K562 (cell line): Measurements from ENCODE around the gene PPP1R12B. TPM values are rescaled to one million over a fixed set of nuclear protein-coding genes. Genes with fewer than 3 reads are reported as not detected.

Experiments
- ATF7 ChIP-seq: fragments of 450-650 bp; IDR thresholded peaks from 2 replicates; pipeline ENCODE4 v1.7.1; 2014; ENCODE audit warnings: mild to moderate bottlenecking, moderate library complexity
- CBFA2T3 ChIP-seq: fragments of 450-650 bp; IDR thresholded peaks from 2 replicates; pipeline ENCODE4 v1.6.1; 2017
- CBX3 ChIP-seq, 2 experiments: IDR thresholded peaks; 1 replicate in 1 of 2; 2 replicates in 1 of 2; pipeline ENCODE4 v1.6.1; 2012; ENCODE audit warnings: inconsistent platforms in 2 of 2, low read length in 2 of 2, borderline replicate concordance in 1 of 2, control low read depth in 1 of 2
- DMBX1 ChIP-seq: fragments of 250-450 bp; sonication (Bioruptor Pico); IDR thresholded peaks from 2 replicates; pipeline ENCODE4 v1.8.0; 2022; ENCODE audit warnings: inconsistent platforms, mild to moderate bottlenecking, moderate library complexity, borderline replicate concordance
- FOSL1 ChIP-seq: fragments of 200-800 bp; sonication (Bioruptor generic); conservative IDR thresholded peaks from 2 replicates; pipeline ENCODE4 v1.6.1; 2016; ENCODE audit warnings: missing genetic modification characterization, missing compliant biosample characterization
- FOXM1 ChIP-seq, 2 experiments: fragments of 450-650 bp in 1 of 2; sonication (generic) in 1 of 2; formaldehyde crosslinking in 1 of 2; IDR thresholded peaks; 2 replicates each; pipeline versions ENCODE4 v1.6.1 to v1.9.0; 2017 to 2022; ENCODE audit warnings: low read depth in 2 of 2, mild to moderate bottlenecking in 2 of 2, missing genetic modification reagents in 1 of 2, moderate library complexity in 1 of 2
- GATA2 ChIP-seq: sonication (generic); formaldehyde crosslinking; IDR thresholded peaks from 2 replicates; pipeline ENCODE4 v1.4.0; 2020; ENCODE audit warnings: mild to moderate bottlenecking, missing genetic modification reagents
- GATAD2B ChIP-seq: fragments of 450-650 bp; IDR thresholded peaks from 2 replicates; pipeline ENCODE4 v1.6.1; 2017; ENCODE audit warnings: mild to moderate bottlenecking, borderline replicate concordance
- HDAC2 ChIP-seq: fragments of 450-650 bp; IDR thresholded peaks from 2 replicates; pipeline ENCODE4 v1.6.1; 2016; ENCODE audit warnings: mild to moderate bottlenecking
- JUN ChIP-seq, 2 experiments: sonication (generic) in 1 of 2; formaldehyde crosslinking in 1 of 2; IDR thresholded peaks; 2 replicates each; pipeline versions ENCODE4 v1.6.1 to v1.8.0; 2012 to 2022; ENCODE audit warnings: borderline replicate concordance in 2 of 2, mild to moderate bottlenecking in 2 of 2, improper control_type of control experiment in 1 of 2, low read depth in 1 of 2, low read length in 1 of 2, missing genetic modification reagents in 1 of 2
- PYGO2 ChIP-seq: fragments of 450-650 bp; IDR thresholded peaks from 2 replicates; pipeline ENCODE4 v1.6.1; 2016; ENCODE audit warnings: mild to moderate bottlenecking, missing genetic modification characterization, moderate library complexity, missing compliant biosample characterization
- RAD51 ChIP-seq: fragments of 450-650 bp; IDR thresholded peaks from 2 replicates; pipeline ENCODE4 v1.7.1; 2016; ENCODE audit warnings: low read depth, mild to moderate bottlenecking, borderline replicate concordance
- RBM22 ChIP-seq: fragments of 200-400 bp; formaldehyde crosslinking; IDR thresholded peaks from 2 replicates; pipeline ENCODE4 v1.6.1; 2018; ENCODE audit warnings: low read length, low read depth; ENCODE audit not compliant: poor library complexity, severe bottlenecking
- SMAD1 ChIP-seq: fragments of 150-350 bp; IDR thresholded peaks from 2 replicates; pipeline ENCODE4 v1.6.1; 2014; ENCODE audit warnings: low read length, low read depth; ENCODE audit not compliant: partially characterized antibody
- SMARCE1 ChIP-seq: fragments of 450-650 bp; IDR thresholded peaks from 2 replicates; pipeline ENCODE4 v1.7.1; 2016; ENCODE audit warnings: mild to moderate bottlenecking
- SMC3 ChIP-seq: conservative IDR thresholded peaks from 2 replicates; pipeline ENCODE4 v1.6.1; 2011; ENCODE audit warnings: low read depth, low read length, improper control_type of control experiment; ENCODE audit not compliant: insufficient read depth
- SP1 ChIP-seq: sonication (generic); formaldehyde crosslinking; IDR thresholded peaks from 2 replicates; pipeline ENCODE4 v1.8.1; 2022; ENCODE audit warnings: mild to moderate bottlenecking, missing genetic modification reagents
- ZNF507 ChIP-seq: conservative IDR thresholded peaks from 2 replicates; pipeline ENCODE4 v1.6.1; 2017; ENCODE audit warnings: missing genetic modification characterization, missing compliant biosample characterization
- ZNF75A ChIP-seq: fragments of 450-650 bp; formaldehyde crosslinking; IDR thresholded peaks from 2 replicates; pipeline ENCODE4 v1.4.0; 2020; ENCODE audit warnings: mild to moderate bottlenecking
- polyA plus RNA-seq, 8 experiments: library from polyadenylated mRNA; depleted of rRNA in 4 of 8; stranded (reverse) in 5 of 8; unstranded in 3 of 8; fragments of >200 nt; fragmentation: Nextera tagmentation in 2 of 8; fragmentation: Illumina TruSeq in 1 of 8; extraction: Ambion mirVana in 2 of 8; extraction: Trizol in 1 of 8; gene quantifications; 2 replicates each; pipeline versions ENCODE4 v1.2.1 to v1.2.3, GENCODE V29; 2011 to 2014; ENCODE audit warnings: inconsistent platforms in 1 of 8, missing spikeins in 1 of 8
- total RNA-seq, 7 experiments: library from RNA; depleted of rRNA in 6 of 7; stranded (reverse); fragments of >200 nt in 6 of 7; fragmentation: Illumina TruSeq in 2 of 7; extraction: Trizol in 2 of 7; gene quantifications; 2 replicates each; pipeline versions ENCODE4 v1.2.1 to v1.2.3, GENCODE V29; 2011 to 2021; ENCODE audit warnings: low replicate concordance in 1 of 7
- TF ChIP-seq, protein P1 (sequence below): sonication (generic); formaldehyde crosslinking; IDR thresholded peaks from 2 replicates; pipeline ENCODE4 v1.8.0; 2022; ENCODE audit warnings: mild to moderate bottlenecking, missing genetic modification reagents
- TF ChIP-seq, protein P2 (sequence below): fragments of 250-450 bp; sonication (Bioruptor Pico); IDR thresholded peaks from 2 replicates; pipeline ENCODE4 v1.4.0; 2020; ENCODE audit warnings: borderline replicate concordance

PPP1R12B gene
- total and polyA plus RNA-seq, 9 of the 15 experiments (the other 6 are each of a cell fraction or from before 2014, with no cell fraction given) = 0.73 to 16.9 (median 13.6) TPM

DNA sequence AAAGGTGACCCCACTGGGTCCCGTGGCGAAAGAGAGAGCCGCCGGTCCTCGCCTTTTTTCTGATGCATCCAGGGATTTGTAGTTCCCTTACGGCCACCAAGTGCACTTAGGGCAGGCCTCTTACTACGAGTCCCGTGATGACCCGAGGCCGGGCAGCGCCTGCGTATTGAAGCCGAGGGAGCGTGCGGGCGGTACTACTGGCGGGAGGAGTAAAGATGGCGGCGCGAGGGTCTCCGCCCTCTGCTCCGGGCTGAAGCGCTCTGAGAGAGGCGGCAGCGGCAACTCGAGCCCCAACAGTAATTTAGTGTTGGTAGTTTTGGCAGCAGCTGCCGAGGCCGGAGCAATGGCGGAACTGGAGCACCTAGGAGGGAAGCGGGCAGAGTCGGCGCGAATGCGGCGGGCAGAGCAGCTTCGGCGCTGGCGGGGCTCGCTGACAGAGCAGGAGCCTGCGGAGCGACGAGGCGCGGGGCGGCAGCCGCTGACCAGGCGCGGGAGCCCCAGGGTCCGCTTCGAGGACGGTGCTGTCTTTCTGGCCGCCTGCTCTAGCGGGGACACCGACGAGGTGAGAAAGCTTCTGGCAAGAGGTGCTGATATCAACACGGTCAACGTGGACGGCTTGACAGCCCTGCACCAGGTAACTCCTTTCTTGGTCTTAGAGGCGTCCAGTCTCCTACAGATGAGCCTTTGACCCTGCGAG lies at the start of gene PPP1R12B (continued):
- TF ChIP-seq, protein P1, sequence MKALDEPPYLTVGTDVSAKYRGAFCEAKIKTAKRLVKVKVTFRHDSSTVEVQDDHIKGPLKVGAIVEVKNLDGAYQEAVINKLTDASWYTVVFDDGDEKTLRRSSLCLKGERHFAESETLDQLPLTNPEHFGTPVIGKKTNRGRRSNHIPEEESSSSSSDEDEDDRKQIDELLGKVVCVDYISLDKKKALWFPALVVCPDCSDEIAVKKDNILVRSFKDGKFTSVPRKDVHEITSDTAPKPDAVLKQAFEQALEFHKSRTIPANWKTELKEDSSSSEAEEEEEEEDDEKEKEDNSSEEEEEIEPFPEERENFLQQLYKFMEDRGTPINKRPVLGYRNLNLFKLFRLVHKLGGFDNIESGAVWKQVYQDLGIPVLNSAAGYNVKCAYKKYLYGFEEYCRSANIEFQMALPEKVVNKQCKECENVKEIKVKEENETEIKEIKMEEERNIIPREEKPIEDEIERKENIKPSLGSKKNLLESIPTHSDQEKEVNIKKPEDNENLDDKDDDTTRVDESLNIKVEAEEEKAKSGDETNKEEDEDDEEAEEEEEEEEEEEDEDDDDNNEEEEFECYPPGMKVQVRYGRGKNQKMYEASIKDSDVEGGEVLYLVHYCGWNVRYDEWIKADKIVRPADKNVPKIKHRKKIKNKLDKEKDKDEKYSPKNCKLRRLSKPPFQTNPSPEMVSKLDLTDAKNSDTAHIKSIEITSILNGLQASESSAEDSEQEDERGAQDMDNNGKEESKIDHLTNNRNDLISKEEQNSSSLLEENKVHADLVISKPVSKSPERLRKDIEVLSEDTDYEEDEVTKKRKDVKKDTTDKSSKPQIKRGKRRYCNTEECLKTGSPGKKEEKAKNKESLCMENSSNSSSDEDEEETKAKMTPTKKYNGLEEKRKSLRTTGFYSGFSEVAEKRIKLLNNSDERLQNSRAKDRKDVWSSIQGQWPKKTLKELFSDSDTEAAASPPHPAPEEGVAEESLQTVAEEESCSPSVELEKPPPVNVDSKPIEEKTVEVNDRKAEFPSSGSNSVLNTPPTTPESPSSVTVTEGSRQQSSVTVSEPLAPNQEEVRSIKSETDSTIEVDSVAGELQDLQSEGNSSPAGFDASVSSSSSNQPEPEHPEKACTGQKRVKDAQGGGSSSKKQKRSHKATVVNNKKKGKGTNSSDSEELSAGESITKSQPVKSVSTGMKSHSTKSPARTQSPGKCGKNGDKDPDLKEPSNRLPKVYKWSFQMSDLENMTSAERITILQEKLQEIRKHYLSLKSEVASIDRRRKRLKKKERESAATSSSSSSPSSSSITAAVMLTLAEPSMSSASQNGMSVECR = peak; percentile 87
- TF ChIP-seq PYGO2 (no peak), SMC3 (no peak), SMAD1 (no peak), ATF7 (peak; percentile 95), CBX3 (IDR thresholded peaks at IDR 0.05; ENCODE audit: borderline replicate concordance in 1 of 2, low read length in 2 of 2) (no peak; a peak in 1 of 3 replicates), ZNF75A (CRISPR knock-in tag) (no peak), SP1 (CRISPR knock-in tag) (peak; percentile 88; the same call in 1 of the 2 replicates), FOSL1 (peak; percentile 44), RAD51 (peak; percentile 75; the same call in 1 of the 2 replicates), FOXM1 (IDR thresholded peaks at IDR 0.05; ENCODE audit: low read depth) (0 out of 2 replicates have a peak, but pooled peaks have one; percentile 19), FOXM1 (CRISPR knock-in tag; IDR thresholded peaks at IDR 0.05; ENCODE audit: low read depth) (no peak), ZNF507 (tag) (no peak), HDAC2 (0 out of 2 replicates have a peak, but pooled peaks have one; percentile 63), RBM22 (no peak), GATAD2B (no peak), GATA2 (CRISPR knock-in tag) (no peak), JUN (IDR thresholded peaks at IDR 0.05; ENCODE audit: borderline replicate concordance, low read depth, low read length) (no peak; the same call in none of the 2 replicates), JUN (CRISPR knock-in tag; IDR thresholded peaks at IDR 0.05; ENCODE audit: borderline replicate concordance) (no peak), DMBX1 (CRISPR knock-in tag) (peak; percentile 83; the same call in 1 of the 2 replicates), CBFA2T3 (no peak; the same call in 1 of the 2 replicates), SMARCE1 (no peak)
- TF ChIP-seq, protein P2, sequence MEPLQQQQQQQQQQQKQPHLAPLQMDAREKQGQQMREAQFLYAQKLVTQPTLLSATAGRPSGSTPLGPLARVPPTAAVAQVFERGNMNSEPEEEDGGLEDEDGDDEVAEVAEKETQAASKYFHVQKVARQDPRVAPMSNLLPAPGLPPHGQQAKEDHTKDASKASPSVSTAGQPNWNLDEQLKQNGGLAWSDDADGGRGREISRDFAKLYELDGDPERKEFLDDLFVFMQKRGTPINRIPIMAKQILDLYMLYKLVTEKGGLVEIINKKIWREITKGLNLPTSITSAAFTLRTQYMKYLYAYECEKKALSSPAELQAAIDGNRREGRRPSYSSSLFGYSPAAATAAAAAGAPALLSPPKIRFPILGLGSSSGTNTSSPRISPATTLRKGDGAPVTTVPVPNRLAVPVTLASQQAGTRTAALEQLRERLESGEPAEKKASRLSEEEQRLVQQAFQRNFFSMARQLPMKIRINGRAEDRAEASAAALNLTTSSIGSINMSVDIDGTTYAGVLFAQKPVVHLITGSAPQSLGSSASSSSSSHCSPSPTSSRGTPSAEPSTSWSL = no peak; the same call in 1 of the 2 replicates
